Hepatocyte (in vitro differentiated cells): Measurements from ENCODE around the gene FGF9.

ENCODE experiments used
- CTCF ChIP-seq: fragments of 200-600 bp; sonication (generic); IDR thresholded peaks from 2 replicates; pipeline ENCODE4 v1.5.1; 2016; ENCODE audit warnings: antibody characterized with exemption, mild to moderate bottlenecking; ENCODE audit not compliant: poor library complexity
- EZH2 ChIP-seq: fragments of 200-600 bp; sonication (generic); IDR thresholded peaks from 2 replicates; pipeline ENCODE4 v1.6.1; 2016; ENCODE audit warnings: antibody characterized with exemption, mild to moderate bottlenecking, borderline replicate concordance

- TF ChIP-seq EZH2 (no peak), CTCF (no peak)
Observed at GRCh38 chr13:21707586-21707985, 36.7 kb downstream of the FGF9 start.
